Lung (tissue), 12 donors: ENCODE results near the gene LRRIQ4. TPM values are rescaled to one million over a fixed set of nuclear protein-coding genes. Genes with fewer than 3 reads are reported as not detected.
A peak's percentile ranks its signal among the peaks of the same experiment; 100 is the strongest.

ENCODE experiments used
- ATAC-seq: fragments of 200-7000 bp; cut with Tn5 transposase; one replicate; pipeline ENCODE4 v1.9.1; 2020; ENCODE audit warnings: moderate number of reproducible peaks; ENCODE audit not compliant: insufficient read depth, low FRiP score
- DNase-seq, 3 donors: peaks; one replicate each; pipeline ENCODE4 v3.0.0-alpha.2; 2013 to 2017
- H3K27ac ChIP-seq, 2 donors: one replicate each; pipeline ENCODE4 v1.5.1; 2013; ENCODE audit warnings: mild to moderate bottlenecking in 2 of 2, moderate library complexity in 2 of 2, control low read depth in 1 of 2, inconsistent platforms in 1 of 2, low read depth in 1 of 2, low read length in 1 of 2
- H3K27me3 ChIP-seq, 3 donors: one replicate each; pipeline ENCODE4 v1.5.1; 2013; ENCODE audit warnings: low read length in 2 of 3; ENCODE audit not compliant: control insufficient read depth in 3 of 3, insufficient read depth in 3 of 3
- H3K36me3 ChIP-seq, 4 donors: one replicate each; pipeline ENCODE4 v1.5.1; 2013; ENCODE audit warnings: low read length in 4 of 4, mild to moderate bottlenecking in 1 of 4, moderate library complexity in 1 of 4; ENCODE audit not compliant: control insufficient read depth in 4 of 4, insufficient read depth in 4 of 4
- H3K4me1 ChIP-seq, 5 donors: one replicate each; pipeline ENCODE4 v1.5.1; 2013; ENCODE audit warnings: low read length in 5 of 5, mild to moderate bottlenecking in 2 of 5, moderate library complexity in 1 of 5; ENCODE audit not compliant: control insufficient read depth in 5 of 5, insufficient read depth in 5 of 5
- H3K4me3 ChIP-seq: one replicate; pipeline ENCODE4 v1.5.1; 2013; ENCODE audit warnings: mild to moderate bottlenecking, control low read depth, moderate library complexity
- H3K9ac ChIP-seq, 2 donors: one replicate each; pipeline ENCODE4 v1.5.1; 2013; ENCODE audit warnings: low read length in 2 of 2, control low read depth in 1 of 2; ENCODE audit not compliant: insufficient read depth in 1 of 2
- H3K9me3 ChIP-seq, 4 donors: one replicate each; pipeline ENCODE4 v1.5.1; 2013; ENCODE audit warnings: low read length in 3 of 4, mild to moderate bottlenecking in 1 of 4, moderate library complexity in 1 of 4; ENCODE audit not compliant: control insufficient read depth in 4 of 4, insufficient read depth in 3 of 4
- WGBS, 2 donors: extraction: QIAGEN DNeasy Blood & Tissue Kit; methylation state at CpG; one replicate each; pipeline ENCODE4 v1.1.7; 2013; 5-methylcytosine and 5-hydroxymethylcytosine counted together
- polyA plus RNA-seq, 2 donors: library from polyadenylated mRNA; stranded (reverse); fragments of 200-250 nt; gene quantifications; one replicate each; pipeline ENCODE4 v1.2.1, GENCODE V29; 2013
- total RNA-seq, 2 donors: library from RNA; depleted of rRNA in 1 of 2; stranded (reverse); fragments of >200 nt in 1 of 2; gene quantifications; one replicate each; pipeline ENCODE4 v1.2.1, GENCODE V29; 2014 to 2021
- TF ChIP-seq, protein P1 (sequence below): IDR thresholded peaks from 2 replicates; pipeline ENCODE4 v1.5.1; 2012; ENCODE audit warnings: mild to moderate bottlenecking; ENCODE audit errors: control extremely low read depth, extremely low read depth
- donor health status: control.
- donor health status: control.
- donor health status: Bipolar disorder and iron deficiency.
- donor health status: healthy.
- donor health status: DM: yes; HTN: yes; CAD: no.

Gene LRRIQ4
- total and polyA plus RNA-seq, 4 donors, result 0.03 to 0.09 TPM; not detected in 2

DNA sequence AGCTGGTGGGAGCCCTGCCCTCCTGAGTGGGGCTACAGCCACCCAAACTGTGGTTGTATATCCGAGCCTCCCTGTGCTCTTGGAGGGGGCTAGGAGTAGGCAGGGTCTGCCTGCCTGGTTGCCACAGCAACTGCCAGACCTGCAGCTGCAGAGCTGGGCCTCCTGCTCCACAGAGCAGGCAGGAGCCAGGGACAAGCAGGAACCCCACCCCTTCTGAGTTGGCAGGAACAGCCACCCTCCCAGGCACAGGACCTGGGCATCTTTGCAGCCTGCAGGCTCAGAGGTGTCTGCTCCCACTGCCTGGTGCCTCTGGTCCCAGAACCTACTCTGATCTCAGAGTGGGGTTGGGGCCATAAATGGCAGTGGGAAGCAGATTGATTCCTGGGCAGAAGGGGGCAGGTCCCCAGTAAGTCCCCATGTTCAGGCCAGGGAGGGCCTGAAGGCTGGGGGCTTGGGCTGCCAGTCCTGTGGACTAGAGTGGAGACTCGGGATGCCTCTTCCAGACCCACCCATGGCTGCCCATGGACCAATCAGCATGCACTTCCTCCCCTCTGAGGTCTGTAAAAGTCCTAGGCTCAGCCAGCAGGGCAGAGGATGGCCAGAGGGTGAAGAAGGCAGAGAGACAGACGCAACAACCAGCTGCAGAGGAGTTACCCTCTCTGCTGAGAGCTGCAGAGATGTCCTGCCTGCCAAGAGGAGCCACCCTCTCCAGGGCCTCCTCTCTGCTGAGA, 67.3 kb downstream of the LRRIQ4 start:
- ATAC-seq (no peak), DNase-seq (no peak)
- H3K9ac ChIP-seq, result no peak overlapping the region
- H3K27me3 ChIP-seq, result no peaks in the 10 kb centered on the region
- H3K36me3 ChIP-seq, result no peaks in the 10 kb centered on the region
- H3K4me1 ChIP-seq, result peaks cover 0 to 3% (median 0%) of the 10 kb centered on the region in 5 donors
- H3K4me3 ChIP-seq, result no peak overlapping the region
- H3K9me3 ChIP-seq, result no peaks in the 10 kb centered on the region
- H3K27ac ChIP-seq, result no peak overlapping the region
- TF ChIP-seq, protein P1, sequence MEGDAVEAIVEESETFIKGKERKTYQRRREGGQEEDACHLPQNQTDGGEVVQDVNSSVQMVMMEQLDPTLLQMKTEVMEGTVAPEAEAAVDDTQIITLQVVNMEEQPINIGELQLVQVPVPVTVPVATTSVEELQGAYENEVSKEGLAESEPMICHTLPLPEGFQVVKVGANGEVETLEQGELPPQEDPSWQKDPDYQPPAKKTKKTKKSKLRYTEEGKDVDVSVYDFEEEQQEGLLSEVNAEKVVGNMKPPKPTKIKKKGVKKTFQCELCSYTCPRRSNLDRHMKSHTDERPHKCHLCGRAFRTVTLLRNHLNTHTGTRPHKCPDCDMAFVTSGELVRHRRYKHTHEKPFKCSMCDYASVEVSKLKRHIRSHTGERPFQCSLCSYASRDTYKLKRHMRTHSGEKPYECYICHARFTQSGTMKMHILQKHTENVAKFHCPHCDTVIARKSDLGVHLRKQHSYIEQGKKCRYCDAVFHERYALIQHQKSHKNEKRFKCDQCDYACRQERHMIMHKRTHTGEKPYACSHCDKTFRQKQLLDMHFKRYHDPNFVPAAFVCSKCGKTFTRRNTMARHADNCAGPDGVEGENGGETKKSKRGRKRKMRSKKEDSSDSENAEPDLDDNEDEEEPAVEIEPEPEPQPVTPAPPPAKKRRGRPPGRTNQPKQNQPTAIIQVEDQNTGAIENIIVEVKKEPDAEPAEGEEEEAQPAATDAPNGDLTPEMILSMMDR, result no peak
- WGBS, 2 donors, result 82 to 83% methylated on average over 3 of the region's 3 CpGs

- Histone ChIP-seq H3K27me3 (no peaks in the 10 kb centered on the region), H3K4me3 (no peak overlapping the region), H3K4me1 (peaks cover 0 to 3% (median 0%) of the 10 kb centered on the region in 5 donors), H3K9ac (no peak overlapping the region), H3K9me3 (no peaks in the 10 kb centered on the region), H3K27ac (no peak overlapping the region), H3K36me3 (no peaks in the 10 kb centered on the region)
- ATAC-seq, result no peak
- no peak for DNase-seq
- TF ChIP-seq, protein P1, result no peak
- WGBS, 2 donors, result 84 to 85% methylated on average over 4 of the region's 4 CpGs
Measured at GRCh38 chr3:169880576-169881250, 68.0 kb downstream of the LRRIQ4 start.

GRCh38 chr3:169886671-169887070, 74.0 kb downstream of the LRRIQ4 start:
- TF ChIP-seq, protein P1, result no peak
- no peaks in the 10 kb centered on the region for H3K27me3 ChIP-seq
- no peaks in the 10 kb centered on the region for H3K36me3 ChIP-seq
- WGBS, 2 donors, result 40 to 64% methylated on average over 5 of the region's 5 CpGs
- H3K27ac ChIP-seq, result no peak overlapping the region
- H3K4me3 ChIP-seq, result no peak overlapping the region
- peak; percentile 79 to 86 (median 83) for DNase-seq
- H3K4me1 ChIP-seq, result peaks cover 0 to 8% (median 0%) of the 10 kb centered on the region in 5 donors
- peak; percentile 60 for ATAC-seq
- no peak overlapping the region for H3K9ac ChIP-seq
- H3K9me3 ChIP-seq, result no peaks in the 10 kb centered on the region

Other genes starting within 250 kb of the LRRIQ4 start
- 100 to 1,000 TPM in 1 of 2 donors, 10 to 100 TPM in 1; 93.9 to 135 TPM for gene MECOM, start 149.2 kb upstream of the LRRIQ4 start, total RNA-seq
- 10 to 100 TPM; 21.9 to 23.6 TPM for gene MECOM, start 149.2 kb upstream of the LRRIQ4 start, polyA plus RNA-seq
- 10 to 100 TPM; 12.4 to 45.7 TPM for gene TERC, start 47.8 kb upstream of the LRRIQ4 start, total RNA-seq
- under 1 TPM in 1 of 2 donors, not detected in 1; 0.16 TPM for gene TERC, start 47.8 kb upstream of the LRRIQ4 start, polyA plus RNA-seq
- gene ACTRT3, start 43.3 kb upstream of the LRRIQ4 start, total RNA-seq, result 1 to 10 TPM; 3.0 to 3.2 TPM
- 1 to 10 TPM; 1.0 to 2.5 TPM for gene ACTRT3, start 43.3 kb upstream of the LRRIQ4 start, polyA plus RNA-seq
- 10 to 100 TPM; 11.2 to 32.1 TPM for gene MYNN, start 39.5 kb upstream of the LRRIQ4 start, total RNA-seq
- 1 to 10 TPM; 8.1 to 8.9 TPM for gene MYNN, start 39.5 kb upstream of the LRRIQ4 start, polyA plus RNA-seq
- gene LRRC34, start within 50 bp of the LRRIQ4 start, total RNA-seq, result 10 to 100 TPM in 1 of 2 donors, 1 to 10 TPM in 1; 9.1 to 17.5 TPM
- gene LRRC34, start within 50 bp of the LRRIQ4 start, polyA plus RNA-seq, result 1 to 10 TPM; 2.9 to 4.6 TPM
- under 1 TPM; 0.14 to 0.43 TPM for gene LRRC31, start 57.1 kb downstream of the LRRIQ4 start, total RNA-seq
- 1 to 10 TPM in 1 of 2 donors, under 1 TPM in 1; 0.08 to 1.0 TPM for gene LRRC31, start 57.1 kb downstream of the LRRIQ4 start, polyA plus RNA-seq
- not detected for gene SAMD7, start 98.7 kb downstream of the LRRIQ4 start, total RNA-seq
- gene SAMD7, start 98.7 kb downstream of the LRRIQ4 start, polyA plus RNA-seq, result not detected
- 10 to 100 TPM; 69.9 to 96.5 TPM for gene SEC62, start 153.9 kb downstream of the LRRIQ4 start, total RNA-seq
- gene SEC62, start 153.9 kb downstream of the LRRIQ4 start, polyA plus RNA-seq, result 10 to 100 TPM; 55.2 to 55.5 TPM
- 10 to 100 TPM; 18.7 to 23.3 TPM for gene GPR160, start 225.1 kb downstream of the LRRIQ4 start, total RNA-seq
- gene GPR160, start 225.1 kb downstream of the LRRIQ4 start, polyA plus RNA-seq, result 10 to 100 TPM; 16.9 to 22.7 TPM